MG63 (cell line): ENCODE measurements around the gene FFAR2. TPM values are rescaled to one million over a fixed set of nuclear protein-coding genes. Genes with fewer than 3 reads are reported as not detected.
"Not testable (repeated sequence)": the region's sequence is repeated elsewhere in the genome, so short reads cannot be mapped to it uniquely, and the experiment has no call there.

Source experiments
- DNase-seq: peaks from one replicate; pipeline ENCODE4 v3.0.0-alpha.2; 2020
- H3K27me3 ChIP-seq: fragments of 250-450 bp; sonication (Bioruptor Pico); 2 replicates; pipeline ENCODE4 v1.5.1; 2020; ENCODE audit warnings: mild to moderate bottlenecking, moderate library complexity
- H3K36me3 ChIP-seq: fragments of 250-450 bp; sonication (Bioruptor Pico); 2 replicates; pipeline ENCODE4 v1.5.1; 2020; ENCODE audit warnings: mild to moderate bottlenecking, moderate library complexity
- H3K4me3 ChIP-seq: fragments of 250-450 bp; sonication (Bioruptor Pico); 2 replicates; pipeline ENCODE4 v1.5.1; 2020; ENCODE audit warnings: mild to moderate bottlenecking, moderate library complexity
- H3K9me3 ChIP-seq: fragments of 250-450 bp; sonication (Bioruptor Pico); 2 replicates; pipeline ENCODE4 v1.5.1; 2020; ENCODE audit warnings: mild to moderate bottlenecking, moderate library complexity
- total RNA-seq: library from RNA; depleted of rRNA; stranded (reverse); fragments of >200 nt; shearing (Covaris generic); gene quantifications from 2 replicates; pipeline ENCODE4 v1.2.3, GENCODE V29; 2014; ENCODE audit warnings: low replicate concordance

Gene FFAR2
- total RNA-seq, 1 experiment from 2014 or later = not detected

DNA sequence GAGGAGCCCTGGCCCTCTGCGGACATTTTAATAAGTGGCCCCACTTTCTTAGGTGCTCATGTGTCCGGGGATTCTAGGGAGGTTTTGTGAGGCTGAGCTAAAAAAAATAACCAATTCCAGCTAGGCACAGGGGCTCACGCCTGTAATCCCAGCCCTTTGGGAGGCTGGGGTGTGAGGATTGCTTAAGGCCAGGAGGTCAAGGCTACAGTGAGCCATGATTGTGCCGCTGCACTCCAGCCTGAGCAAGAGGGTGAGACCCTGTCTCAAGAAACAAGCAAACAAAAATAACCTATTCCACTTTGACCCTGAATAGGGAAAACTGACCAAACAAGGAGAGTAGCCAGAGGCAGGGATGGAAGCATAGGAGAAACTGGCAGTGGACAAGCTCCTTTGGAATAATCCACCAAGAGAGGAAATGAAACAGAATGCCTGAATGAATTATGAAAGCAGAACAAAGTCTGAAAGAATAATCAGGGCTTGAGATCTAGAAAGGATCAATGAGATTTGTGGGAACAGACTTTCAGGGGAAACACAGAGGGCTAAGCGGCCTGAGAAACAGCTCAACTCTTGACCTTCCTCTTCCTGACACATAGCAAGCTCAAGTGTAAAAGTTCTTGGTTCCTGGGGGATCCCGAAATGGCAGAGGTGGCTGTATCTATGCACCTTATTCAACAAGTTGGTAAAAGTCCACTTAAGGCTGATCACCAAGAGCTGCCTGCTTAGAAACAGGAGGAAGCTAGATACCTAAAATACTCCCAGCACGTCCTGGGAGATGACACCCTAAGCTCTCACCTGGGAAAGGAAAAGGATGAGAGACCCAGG, 30.1 kb upstream of the FFAR2 start:
- Histone ChIP-seq H3K4me3 (no peak overlapping the region), H3K9me3 (no peaks in the 10 kb centered on the region), H3K27me3 (peaks cover 60% of the 10 kb centered on the region), H3K36me3 (no peaks in the 10 kb centered on the region)
- DNase-seq = no peak

DNA sequence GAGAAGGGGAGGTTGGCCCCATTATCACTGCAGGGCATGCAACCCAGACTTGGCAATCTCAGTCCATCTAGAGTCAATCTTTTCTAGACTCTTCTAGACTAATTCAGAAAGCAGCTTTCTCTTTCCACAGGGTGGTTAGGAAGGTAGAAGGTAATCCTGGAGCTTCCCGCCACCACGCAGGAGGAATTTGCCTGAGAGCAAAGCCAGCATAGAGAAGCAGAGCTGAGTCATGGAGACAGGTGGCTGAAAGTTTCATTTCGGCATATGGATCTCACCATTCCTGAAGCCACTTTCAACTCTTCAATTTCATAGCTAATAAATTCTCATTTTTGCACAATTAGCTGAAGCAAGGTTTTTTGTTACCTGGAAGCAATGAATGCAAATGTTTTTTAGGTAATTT, 29.0 kb upstream of the FFAR2 start:
- no peaks in the 10 kb centered on the region for H3K36me3 ChIP-seq
- no peak overlapping the region for H3K4me3 ChIP-seq
- peaks cover 52% of the 10 kb centered on the region for H3K27me3 ChIP-seq
- H3K9me3 ChIP-seq = no peaks in the 10 kb centered on the region
- DNase-seq = no peak

DNA sequence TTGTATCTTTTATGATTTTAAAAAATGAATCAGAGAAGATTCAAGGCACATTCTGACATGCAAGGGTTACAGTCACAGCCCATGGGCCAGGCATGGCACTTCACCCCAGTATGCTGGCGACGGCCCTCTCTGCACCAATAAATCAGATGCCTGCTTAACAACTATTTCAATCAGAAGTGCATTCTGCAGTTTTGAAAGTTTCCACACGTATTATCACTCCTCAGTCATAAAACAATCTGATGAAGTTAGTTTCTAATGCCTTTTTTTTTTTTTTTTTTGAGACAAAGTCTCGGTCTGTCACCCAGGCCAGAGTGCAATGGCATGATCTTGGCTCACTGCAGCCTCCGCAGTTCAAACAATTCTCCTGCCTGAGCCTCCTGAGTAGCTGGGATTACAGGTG, 28.3 kb upstream of the FFAR2 start:
- Histone ChIP-seq H3K9me3 (no peaks in the 10 kb centered on the region), H3K4me3 (no peak overlapping the region), H3K27me3 (peaks cover 49% of the 10 kb centered on the region), H3K36me3 (no peaks in the 10 kb centered on the region)
- DNase-seq = no peak

DNA sequence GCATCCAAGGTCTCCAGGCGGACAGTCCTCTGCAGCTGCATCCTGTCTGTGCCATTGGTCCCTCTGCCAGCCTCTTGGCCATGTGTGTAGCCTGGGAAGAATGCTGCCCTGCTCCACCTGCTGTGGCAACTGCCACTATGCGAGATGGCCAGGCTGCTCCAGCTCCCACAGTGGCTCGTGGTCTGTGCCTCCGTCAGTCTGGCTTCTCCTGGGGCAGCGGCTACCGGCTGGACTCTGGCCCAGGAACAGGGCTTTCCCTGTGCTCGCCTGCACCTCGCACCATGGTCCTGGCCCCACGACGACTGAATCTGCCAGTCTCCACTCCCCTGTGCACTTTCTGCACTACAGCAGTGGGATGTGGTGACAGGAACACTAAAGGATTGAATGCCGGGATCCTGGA, 26.7 kb upstream of the FFAR2 start:
- Histone ChIP-seq H3K27me3 (peaks cover 36% of the 10 kb centered on the region), H3K4me3 (no peak overlapping the region), H3K36me3 (no peaks in the 10 kb centered on the region), H3K9me3 (no peaks in the 10 kb centered on the region)
- no peak for DNase-seq

DNA sequence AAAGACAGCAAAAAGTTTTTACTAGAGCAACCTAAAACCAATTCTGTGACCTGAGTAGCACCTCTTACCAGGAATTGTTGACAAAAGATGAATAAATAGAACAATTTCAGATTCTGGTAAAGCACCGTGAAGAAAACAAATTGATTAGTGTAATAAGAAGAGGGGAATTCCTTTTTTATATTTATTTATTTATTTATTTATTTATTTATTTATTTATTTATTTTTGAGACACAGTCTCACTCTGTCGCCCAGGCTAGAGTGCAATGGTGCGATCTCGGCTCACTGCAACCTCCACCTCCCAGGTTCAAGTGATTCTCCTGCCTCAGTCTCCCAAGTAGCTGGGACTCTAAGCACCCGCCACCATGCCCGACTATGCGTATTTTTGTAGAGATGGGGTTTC, 24.7 kb upstream of the FFAR2 start:
- H3K9me3 ChIP-seq, DNase-seq: not testable (repeated sequence)

DNA sequence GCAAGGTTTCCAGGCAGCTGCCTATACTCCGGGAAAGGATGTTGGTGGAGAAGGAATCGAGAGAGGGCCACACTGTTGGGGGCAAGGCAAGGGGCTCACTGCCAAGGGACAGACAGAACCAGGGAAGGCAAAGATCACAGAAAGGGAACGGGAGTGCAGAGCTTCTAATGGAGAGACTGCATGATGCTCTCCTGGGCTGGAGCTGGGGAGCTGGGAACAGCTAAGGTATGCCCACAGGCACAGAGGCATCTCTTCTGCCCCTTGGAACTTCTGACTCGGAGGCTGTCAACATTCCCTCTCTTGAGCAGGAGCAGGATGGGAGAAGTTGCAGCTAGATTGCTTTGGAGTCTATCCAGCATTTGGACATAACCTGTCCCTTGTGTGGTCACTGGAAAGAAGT, 22.4 kb upstream of the FFAR2 start:
- Histone ChIP-seq H3K36me3 (no peaks in the 10 kb centered on the region), H3K27me3 (peaks cover 21% of the 10 kb centered on the region), H3K9me3 (no peaks in the 10 kb centered on the region; the same call in 1 of the 2 replicates), H3K4me3 (no peak overlapping the region)
- DNase-seq = no peak

More for the DNA sequence above, 24.7 kb upstream of the FFAR2 start:
- not testable (repeated sequence) for H3K36me3 ChIP-seq, H3K4me3 ChIP-seq
- H3K27me3 ChIP-seq = peaks cover 27% of the 10 kb centered on the region

DNA sequence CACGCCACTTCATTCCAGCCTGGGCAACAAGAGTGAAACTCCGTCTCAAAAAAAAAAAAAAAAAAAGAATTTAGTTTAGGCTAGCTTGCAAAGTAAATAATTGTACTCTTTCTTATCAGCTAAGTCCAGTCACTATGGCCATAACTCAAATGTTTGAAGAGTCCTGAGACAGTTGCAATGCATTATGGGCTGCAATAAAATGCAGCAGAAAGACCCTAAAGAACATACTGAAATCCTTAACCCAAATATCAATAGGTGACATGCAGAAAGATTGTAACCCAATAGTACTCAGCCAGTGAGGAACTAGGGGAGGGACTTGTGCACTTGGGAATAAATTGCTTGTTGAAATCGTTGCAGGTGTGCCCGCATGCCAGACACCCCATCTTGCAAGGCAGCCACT, 20.9 kb upstream of the FFAR2 start:
- Histone ChIP-seq H3K9me3 (no peaks in the 10 kb centered on the region; the same call in 1 of the 2 replicates), H3K4me3 (no peak overlapping the region), H3K27me3 (peaks cover 11% of the 10 kb centered on the region), H3K36me3 (no peaks in the 10 kb centered on the region)
- DNase-seq = no peak

DNA sequence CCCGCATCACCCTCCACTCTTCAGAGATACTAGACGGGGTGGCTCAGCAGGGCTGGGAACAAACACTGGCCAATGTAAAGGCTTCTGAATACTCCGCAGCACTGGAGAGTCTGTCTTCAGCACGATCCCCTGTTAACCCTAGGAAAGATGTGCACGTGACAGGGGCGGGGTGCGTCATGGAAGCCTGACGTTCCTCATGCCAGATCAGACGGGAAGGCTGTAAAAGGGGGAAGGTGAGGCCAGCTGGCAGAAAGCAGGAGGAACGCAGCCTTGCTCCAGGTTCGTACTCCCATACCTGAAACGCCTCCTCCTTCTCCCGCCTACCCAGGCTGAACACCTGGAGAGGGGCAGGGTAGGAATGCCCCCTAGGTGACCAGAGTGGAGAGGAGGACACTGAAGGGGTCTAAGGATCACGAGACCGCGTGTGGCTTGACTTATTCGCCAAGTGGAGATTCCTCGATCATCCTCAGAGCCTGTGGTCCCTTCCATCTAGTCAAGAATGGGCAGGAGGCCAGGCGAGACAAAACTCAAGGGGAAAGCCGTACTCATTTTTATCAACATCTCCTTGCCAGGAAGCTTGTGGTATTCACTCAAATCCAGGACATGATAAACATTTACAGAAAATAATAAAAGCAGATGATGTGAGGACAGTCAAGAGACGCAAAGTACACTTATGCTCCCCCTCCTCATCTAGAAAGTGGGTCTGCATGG, 18.2 kb upstream of the FFAR2 start:
- Histone ChIP-seq H3K4me3 (no peak overlapping the region), H3K27me3 (peaks cover 4% of the 10 kb centered on the region; the same call in 1 of the 2 replicates), H3K9me3 (no peaks in the 10 kb centered on the region; the same call in 1 of the 2 replicates), H3K36me3 (no peaks in the 10 kb centered on the region)
- DNase-seq = no peak

DNA sequence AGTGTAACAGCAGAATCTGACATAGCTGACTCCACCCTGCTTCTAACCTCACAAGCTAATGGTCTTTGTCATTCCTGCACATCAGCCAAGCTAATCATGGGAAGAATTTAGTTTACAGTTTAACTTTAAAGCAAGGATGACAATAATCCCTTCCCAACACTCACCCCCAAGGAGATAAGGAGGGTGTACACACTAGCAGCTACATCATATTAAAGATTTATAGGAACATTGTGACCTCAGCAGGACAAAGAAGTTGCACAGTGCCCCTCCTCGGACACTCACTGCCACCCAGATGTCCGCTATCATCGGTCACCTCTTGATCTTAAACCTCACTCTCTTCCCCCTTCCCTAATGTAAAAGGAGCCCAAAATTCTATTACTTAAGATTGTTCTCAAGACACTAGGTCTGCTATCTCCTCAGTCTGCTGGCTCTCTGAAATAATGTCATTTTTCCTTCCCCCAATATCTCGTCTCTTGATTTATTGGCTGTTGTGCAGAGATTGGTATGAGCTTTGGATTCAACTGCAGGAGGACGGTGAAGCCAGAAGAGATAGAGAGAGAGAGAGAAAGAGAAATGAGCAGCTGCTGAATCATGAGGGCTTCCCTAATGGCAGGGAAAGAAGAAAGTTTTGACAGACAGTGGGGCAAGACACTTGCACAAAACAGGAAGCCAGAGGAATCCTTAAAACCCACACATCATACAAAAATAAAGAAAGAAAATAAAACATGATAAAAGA, 17.5 kb upstream of the FFAR2 start:
- Histone ChIP-seq H3K4me3 (no peak overlapping the region), H3K9me3 (no peaks in the 10 kb centered on the region; the same call in 1 of the 2 replicates), H3K27me3 (peaks cover 7% of the 10 kb centered on the region; the same call in 1 of the 2 replicates), H3K36me3 (no peaks in the 10 kb centered on the region)
- DNase-seq = no peak

DNA sequence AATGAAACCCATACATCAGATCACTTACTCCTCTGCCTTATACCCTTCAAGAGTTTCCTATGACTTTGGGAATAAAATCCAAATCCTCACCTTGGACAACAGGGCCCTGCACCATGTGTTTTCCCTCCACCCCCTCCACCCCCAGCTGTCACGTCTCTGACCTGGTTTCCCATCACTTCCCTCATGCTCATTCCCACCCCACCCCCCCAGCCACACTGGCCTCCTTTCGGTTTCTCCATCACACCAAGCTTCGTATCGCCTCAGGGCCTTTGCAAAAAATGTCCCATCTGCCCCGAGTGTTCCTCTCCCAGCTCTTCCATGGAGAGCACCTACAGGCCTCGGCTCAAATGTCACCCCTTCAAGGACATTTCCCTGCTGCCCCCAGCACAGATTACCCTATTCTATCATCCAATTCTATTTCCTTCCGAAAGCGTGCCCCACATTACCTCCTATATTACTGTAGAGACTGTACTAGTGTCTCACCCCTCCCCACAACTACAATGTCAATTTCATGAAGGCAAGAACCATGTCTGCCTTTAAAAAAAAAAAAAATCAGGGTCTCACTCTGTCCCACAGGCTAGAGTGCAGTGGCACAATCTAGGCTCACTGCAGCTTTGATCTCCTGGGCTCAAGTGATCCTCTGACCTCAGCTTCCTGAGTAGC, 16.8 kb upstream of the FFAR2 start:
- DNase-seq = no peak
- H3K9me3 ChIP-seq = no peaks in the 10 kb centered on the region; the same call in 1 of the 2 replicates
- no peaks in the 10 kb centered on the region for H3K36me3 ChIP-seq
- H3K4me3 ChIP-seq = no peak overlapping the region
- H3K27me3 ChIP-seq = peaks cover 7% of the 10 kb centered on the region; the same call in 1 of the 2 replicates

DNA sequence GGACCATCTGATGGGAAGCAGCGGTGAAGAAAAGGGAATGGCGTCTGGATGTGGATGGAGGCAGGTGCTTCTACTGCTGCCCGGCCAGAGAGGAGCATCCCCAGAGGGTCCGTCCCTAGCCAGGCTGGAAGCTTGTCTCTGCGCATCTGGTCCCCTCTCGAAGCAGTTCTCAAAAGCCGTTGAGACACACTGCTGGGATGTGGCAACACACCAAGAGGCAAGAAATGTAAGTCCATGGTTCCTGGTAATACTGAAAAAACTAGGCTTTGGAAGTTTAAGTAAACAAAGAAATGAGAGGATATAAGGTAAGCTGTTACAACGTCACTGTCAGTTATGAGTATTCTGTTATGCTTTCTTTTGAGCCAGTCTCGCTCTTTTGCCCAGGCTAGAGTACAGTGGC, 15.1 kb upstream of the FFAR2 start:
- DNase-seq = no peak
- Histone ChIP-seq H3K36me3 (no peaks in the 10 kb centered on the region), H3K27me3 (peaks cover 5% of the 10 kb centered on the region; the same call in 1 of the 2 replicates), H3K9me3 (no peaks in the 10 kb centered on the region; the same call in 1 of the 2 replicates), H3K4me3 (no peak overlapping the region)

DNA sequence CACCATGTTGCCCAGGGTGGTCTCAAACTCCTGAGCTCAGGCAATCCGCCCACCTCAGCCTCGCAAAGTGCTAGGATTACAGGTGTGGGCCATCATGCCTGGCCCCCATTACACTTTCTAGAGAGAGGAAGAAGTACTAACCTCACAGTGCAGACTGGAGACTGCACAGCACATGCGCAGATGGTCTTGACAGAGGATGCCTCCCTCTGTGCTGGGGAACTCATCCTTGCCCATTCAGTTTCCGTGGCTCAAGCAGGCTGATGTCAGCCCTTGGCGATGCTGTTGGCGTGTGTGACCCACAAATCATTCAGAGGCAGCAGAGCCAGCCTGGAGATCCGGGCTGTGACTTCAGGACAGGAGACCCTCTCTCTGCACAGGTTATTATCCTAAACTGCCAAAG, 14.6 kb upstream of the FFAR2 start:
- no peaks in the 10 kb centered on the region; the same call in 1 of the 2 replicates for H3K9me3 ChIP-seq
- DNase-seq = no peak
- H3K36me3 ChIP-seq = no peaks in the 10 kb centered on the region
- H3K4me3 ChIP-seq = no peak overlapping the region
- peaks cover 5% of the 10 kb centered on the region; the same call in 1 of the 2 replicates for H3K27me3 ChIP-seq

DNA sequence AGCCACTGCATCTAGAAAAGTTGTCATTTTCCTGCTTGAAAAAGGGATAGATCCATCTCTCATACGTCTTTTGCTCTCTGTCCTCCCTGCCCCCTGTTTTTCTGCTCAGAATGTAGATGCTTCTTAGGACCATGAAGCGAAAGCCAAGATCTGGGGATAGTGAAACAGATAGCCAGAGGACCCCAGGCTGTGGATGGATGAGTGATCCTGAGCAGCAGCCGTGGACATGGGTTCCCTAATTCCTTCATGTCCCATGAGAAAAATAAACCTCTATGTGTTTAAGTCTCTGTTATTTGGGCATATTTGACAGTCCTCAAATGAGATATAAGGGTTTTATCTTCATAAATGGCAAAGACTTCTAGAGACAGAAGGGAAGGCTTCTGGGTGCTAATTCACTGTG, 12.2 kb upstream of the FFAR2 start:
- DNase-seq = no peak
- Histone ChIP-seq H3K9me3 (no peaks in the 10 kb centered on the region), H3K27me3 (peaks cover 6% of the 10 kb centered on the region; the same call in 1 of the 2 replicates), H3K4me3 (no peak overlapping the region), H3K36me3 (no peaks in the 10 kb centered on the region)

DNA sequence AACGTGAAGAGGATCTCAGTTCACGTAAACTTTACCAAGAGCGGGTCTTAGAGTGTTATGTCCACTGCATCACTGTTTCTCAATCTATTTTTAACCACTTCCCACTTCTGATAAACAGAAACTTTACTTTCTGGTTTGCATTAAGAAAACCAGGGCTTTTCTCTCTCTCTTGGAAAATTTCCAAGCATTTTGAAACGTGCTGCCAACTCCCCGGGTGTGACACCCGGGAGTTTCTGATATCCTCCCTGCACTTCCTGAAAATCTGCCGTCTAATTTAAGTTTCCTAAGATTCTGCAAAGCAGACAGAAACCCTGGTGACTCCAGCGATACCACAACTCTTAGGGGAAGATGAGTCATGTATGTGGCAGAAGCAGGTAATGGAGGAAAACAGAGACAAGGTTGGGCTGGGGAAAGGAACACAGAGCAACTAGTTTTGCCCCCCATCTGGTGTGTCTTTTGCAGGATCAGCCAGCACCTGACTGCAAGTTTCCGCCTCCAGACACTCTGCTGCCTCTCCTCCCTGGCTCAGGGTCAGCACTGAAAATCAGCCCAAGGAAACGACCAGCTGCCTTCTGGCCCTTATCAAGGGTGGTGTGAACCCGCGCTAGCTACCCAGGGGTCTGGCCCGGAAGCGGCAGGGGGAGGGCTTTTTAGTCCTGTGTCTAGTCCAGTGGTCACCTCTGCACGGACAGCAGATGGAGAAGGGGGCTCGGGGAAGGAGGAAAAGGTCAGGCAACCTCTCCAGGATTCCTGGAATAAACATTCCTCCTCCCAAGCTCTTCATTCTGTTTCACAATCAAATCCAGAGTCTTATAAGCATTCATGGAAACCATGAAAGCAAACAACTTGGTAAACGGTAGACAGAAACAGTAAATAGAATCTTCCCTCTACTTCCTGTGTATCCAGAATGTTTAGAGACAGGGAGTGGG, 11.3 kb upstream of the FFAR2 start:
- Histone ChIP-seq H3K36me3 (no peaks in the 10 kb centered on the region), H3K4me3 (no peak overlapping the region), H3K9me3 (no peaks in the 10 kb centered on the region), H3K27me3 (peaks cover 6% of the 10 kb centered on the region; the same call in 1 of the 2 replicates)
- DNase-seq = no peak

DNA sequence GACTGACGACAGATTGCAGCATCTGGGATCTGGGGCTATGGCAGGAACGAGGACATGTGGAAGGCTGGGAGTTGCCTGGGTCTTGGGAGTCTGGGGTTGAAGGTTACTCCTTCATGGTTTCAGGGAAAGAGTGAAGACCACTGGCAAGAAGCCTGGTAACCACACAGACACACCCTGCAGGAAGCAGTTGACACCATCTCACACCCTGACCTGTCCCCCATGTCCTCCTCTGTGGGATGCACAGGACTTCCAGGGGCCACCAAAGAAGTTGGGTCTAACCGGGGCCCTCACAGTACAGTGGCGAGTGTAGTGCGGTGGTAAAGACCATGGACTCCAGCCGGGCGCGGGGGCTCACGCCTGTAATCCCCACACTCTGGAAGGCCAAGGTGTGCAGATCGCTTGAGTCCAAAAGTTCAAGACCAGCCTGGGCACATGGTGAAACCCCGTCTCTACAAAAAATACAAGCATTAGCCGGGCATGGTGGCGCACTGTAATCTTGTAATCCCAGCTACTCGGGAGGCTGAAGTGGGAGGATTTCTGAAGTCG, 10.6 kb upstream of the FFAR2 start:
- Histone ChIP-seq H3K27me3 (peaks cover 6% of the 10 kb centered on the region; the same call in 1 of the 2 replicates), H3K9me3 (no peaks in the 10 kb centered on the region), H3K4me3 (no peak overlapping the region), H3K36me3 (no peaks in the 10 kb centered on the region)
- no peak for DNase-seq
